GM18868 (cell line): Measurements from ENCODE around the gene NUP107.
"Not testable (repeated sequence)": the region's sequence is repeated elsewhere in the genome, so short reads cannot be mapped to it uniquely, and the experiment has no call there.

ENCODE experiments used
- ATAC-seq: cut with Tn5 transposase; IDR thresholded peaks from one replicate; pipeline ENCODE4 v1.9.1; 2021; ENCODE audit warnings: mild to moderate bottlenecking, moderate library complexity; ENCODE audit not compliant: unreplicated experiment

NUP107 gene

DNA sequence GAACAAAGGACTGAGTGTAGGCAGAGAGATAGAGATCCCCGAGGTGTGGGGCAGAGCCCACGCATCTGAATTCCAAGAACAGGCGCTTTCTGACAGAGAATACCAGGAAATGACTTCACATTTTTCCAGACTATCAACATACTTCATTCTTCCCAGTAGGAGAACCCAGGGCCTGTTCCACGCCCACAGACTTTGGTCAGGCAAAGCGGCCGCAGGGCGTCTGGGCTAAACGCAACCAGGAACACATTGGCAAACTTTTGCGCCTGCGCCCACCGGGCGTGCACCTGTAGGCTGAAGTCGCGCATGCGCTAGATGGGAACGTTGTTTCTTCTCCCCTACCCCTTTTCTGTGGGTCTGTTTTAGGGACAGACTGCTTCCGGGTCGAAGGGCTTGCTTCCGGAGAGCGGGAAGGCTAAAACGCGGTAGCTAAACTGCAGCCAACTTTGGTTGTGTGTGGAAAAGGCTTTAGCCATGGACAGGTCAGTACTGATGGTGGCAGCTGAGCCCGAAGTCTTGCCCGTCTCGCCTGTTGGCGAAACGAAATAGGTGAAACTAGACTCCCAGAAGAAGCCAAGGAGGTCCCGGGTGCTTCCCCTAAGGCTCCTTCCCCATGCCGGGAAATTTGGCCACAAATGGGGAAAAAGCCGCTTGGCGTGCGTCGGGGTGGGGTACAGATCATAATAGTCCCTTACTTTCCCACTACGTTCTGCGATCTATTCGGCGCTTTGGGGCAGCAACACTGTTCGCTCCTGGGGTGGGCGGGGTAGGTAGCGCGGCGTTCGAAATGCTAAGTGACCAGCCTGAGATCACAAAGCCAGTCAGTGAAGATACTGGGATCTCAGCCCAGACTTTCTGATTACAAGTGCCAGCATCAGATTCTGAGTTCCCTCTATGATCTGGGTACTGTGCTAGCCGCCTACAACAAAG lies at the start of gene NUP107:
TSS of gene NUP107 (plus strand) at position 384 of the 927 bp plus-strand sequence. CDS start at position 472, 88 bp downstream.
- peak; percentile 97 for ATAC-seq

DNA sequence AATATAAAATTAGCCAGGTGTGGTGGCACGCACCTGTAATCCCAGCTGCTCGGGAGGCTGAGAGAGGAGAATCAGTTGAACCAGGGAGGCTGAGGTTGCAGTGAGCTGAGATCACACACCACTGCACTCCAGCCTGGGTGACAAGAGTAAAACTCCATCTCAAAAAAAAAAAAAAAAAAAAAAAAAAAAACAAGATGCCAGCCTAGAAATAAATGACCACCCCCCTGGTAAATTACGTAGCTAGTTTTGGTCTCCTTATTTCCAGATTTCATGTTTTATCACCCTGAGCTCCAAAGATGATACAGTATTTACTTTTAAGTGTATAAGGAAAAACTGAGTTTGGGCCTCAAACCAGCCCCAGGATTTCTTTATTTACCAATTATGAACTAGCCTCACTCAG lies 49.3 kb upstream of the NUP107 start:
- ATAC-seq, result not testable (repeated sequence)

DNA sequence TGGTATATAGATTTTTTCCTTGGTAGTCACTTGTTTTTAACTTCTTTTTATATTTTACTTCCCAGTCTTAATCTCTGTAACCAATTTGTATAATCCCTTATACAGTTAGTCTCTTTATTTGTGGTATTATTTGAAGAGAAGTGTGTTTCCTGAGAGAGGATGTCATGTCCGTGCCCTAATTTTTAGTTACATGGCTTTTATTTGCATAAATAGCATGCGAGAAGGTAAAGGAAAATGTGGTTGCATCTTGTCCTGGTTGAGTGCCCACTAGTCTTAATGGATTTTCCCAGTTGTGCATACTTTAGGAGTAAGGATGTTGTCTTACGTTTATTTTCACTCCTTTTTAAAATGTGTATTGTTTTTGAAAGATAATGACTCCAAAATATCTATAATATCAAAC lies 48.6 kb upstream of the NUP107 start:
- ATAC-seq, result no peak

DNA sequence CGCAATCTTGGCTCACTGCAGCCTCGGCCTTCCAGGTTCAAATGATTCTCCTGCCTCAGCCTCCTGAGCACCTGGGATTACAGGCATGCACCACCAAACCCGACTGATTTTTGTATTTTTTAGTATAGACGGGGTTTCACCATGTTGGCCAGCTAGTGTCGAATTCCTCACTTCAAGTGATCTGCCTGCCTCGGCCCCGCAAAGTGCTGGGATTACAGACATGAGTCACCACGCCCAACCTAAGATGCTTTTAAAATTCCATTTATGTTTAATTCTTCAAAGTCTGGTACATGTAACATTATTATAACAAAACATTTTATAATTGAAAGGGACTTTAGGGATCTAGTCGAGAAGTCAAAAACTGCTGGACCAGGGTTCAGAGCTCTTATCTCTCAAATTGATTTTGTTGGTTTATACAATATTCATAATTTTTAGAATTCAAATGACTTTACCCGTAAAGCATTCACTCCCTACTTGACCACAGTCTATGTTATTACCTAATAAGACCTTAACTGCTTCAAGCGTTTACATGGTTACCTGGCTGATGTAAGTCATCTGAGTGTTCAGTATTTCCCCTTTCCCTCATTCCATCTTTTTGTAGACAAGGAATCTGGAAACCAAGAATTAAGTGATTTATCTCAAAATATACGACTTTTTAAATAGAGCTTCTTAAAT lies 47.9 kb upstream of the NUP107 start:
- ATAC-seq, result no peak

DNA sequence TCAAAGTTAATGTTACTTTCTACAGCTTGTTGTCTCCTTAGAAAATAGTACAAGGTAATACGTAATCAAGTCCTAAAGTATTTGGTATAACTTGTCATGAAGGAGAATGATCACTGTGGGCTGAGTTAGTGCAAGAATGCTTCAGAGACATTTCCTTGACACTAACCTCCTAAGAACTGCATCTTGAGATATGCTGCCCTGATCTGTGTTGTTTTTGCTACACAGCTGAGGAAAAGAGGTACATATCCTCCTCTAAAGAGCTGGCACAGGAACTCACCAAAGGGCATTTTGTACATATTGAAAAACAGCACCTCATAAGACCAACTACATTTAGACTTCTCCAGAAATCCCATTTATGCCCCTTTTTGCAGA lies 47.4 kb upstream of the NUP107 start:
- no peak for ATAC-seq

DNA sequence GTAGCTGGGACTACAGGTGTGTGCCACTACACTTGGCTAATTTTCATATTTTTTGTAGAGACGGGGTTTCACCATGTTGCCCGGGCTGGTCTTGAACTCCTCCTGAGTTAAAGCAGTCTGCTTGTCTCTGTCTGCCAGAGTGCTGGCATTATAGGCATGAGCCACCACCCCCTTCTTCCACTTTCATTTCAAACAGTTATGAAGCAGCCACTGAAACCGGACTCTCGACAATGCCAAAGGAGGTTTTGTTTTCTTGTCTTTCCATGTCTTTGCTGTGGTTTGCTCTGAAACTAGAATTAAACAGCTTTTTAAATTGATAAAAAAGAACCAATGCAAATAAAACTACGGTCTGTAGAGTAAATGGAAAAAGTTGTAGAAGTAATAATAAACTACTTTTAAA lies 45.6 kb upstream of the NUP107 start:
- peak; percentile 84 for ATAC-seq

DNA sequence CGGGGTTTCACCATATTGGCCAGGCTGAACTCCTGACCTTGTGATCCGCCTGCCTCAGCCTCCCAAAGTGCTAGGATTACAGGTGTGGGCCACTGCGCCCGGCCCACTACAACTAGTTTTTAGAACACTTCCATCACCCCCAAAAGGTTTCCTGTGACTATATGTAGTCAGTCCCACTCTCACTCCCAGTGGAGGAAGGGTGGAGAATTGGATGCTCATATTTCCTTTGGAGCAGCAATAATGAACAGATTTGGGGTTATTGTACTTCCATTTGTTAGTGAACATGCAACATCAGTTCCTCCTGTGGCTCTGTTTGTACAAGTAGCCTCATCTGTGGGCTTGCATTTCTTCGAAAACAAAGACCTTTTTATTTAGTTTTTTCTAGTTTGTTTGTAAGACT lies 40.3 kb upstream of the NUP107 start:
- no peak for ATAC-seq

DNA sequence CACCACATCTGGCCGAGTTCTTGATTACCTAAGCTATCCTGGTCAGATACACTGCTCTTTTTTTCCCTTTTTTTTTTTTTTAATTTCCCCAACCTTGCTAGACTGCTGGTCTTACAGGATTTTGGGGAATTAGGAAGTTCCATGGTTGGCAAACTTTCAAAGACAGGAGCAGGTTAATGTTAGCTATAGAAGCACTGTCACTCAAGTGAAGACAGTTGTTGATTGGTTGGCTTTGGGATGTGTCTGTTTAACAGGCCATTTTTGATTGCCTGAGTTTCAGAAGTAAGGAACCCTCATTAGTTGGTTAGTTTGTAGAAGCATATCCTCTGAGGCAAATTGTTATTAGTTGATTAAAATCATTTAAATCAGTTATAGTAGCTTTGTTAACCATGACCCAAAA lies 39.3 kb upstream of the NUP107 start:
- ATAC-seq, result no peak

DNA sequence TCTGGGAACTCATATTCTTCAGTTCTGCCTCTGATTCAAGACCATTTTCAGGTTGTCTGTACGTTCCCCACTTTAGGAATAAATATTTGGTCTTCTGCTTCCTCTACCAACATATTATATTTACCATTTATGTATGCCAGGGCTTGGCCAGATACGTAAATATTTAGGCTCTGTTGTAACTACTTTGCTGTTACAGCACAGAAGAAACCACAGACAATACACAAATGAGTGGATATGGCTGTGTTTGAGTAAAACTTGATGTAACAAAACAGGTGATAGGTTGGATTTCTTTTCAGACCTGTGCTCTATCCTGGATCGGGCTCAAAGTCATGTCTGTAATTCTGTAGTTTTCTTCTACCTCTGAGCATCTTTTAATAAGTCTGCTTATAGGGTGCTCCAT lies 38.6 kb upstream of the NUP107 start:
- no peak for ATAC-seq

DNA sequence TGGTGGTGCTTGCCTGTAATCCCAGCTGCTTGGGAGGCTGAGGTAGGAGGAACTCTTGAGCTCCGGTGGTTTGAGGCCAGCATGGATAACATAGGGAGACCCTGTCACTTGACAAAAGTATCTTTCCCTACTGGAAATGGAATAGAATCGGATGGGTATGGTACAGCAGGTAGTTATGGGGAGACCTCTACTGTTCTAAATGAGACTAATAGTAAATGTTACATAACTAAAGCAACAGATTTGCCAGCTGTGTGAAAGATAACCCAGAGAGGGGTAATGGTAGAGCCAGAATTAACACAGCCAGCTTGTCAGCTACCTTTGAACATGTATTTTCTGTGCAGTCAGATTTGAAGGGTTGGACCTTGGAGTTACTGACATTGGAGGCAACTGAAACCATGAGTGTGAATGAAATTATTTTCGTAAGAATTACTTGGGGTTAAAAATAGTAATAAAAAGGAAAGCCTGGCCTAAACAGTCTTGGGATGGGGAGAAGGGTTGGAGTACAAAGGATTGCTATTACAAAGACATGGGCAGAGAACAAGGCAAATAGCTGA lies 21.7 kb upstream of the NUP107 start:
- ATAC-seq, result no peak

DNA sequence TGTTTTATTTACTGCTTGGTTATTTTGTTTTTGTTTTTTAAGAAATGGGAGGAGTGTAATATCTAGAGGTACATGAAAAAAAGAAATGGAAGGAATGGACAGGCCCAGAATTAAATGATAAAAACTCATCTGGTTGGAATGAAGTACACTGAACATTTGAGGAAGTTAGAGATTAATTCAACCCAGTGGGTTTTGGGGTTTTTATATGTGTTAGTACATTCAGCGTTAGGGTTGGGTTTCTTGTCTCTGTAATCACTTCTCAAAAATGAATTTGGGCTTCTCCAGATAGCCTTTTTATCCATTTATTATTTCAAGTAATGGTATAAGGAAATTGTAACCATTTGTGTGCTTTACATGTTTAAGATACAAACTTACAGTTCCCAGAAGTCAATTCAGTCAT lies 19.5 kb upstream of the NUP107 start:
- ATAC-seq, result no peak

DNA sequence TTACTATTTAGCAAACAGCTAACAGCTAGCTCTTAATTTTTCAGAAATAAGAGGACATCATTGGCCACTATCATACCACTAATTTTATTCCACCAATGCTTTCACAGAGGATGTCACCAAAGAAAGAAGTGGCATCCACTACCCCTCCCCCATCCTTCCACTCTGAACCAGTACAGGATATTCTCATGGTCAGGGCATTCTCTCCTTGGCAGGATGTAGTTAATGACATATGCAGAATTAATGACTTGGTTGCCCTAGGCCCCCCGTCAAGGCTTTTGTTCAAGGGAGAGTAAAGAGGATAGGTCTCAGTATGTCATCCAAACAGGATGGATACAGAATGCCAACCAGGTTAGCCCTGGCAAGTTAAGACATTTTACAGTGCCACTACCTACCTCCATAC lies 18.9 kb upstream of the NUP107 start:
- no peak for ATAC-seq

DNA sequence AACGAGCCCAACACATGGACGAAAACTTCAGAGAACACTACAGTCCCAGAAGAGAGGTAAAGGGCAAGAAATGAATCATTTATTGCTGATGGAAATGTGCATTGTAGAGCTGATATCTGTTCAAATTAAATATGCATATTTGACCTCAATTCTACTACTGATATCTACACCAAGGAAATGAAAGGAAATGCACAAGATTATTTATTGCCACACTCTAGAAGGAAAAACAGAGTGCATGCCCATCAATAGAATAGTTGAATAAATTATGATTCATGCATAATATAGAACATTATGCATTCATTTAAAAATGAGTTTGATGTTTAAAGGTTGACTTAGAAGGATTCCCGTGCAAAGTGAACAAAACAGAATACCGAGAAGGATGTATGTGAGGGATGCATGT lies 15.6 kb upstream of the NUP107 start:
- no peak for ATAC-seq

DNA sequence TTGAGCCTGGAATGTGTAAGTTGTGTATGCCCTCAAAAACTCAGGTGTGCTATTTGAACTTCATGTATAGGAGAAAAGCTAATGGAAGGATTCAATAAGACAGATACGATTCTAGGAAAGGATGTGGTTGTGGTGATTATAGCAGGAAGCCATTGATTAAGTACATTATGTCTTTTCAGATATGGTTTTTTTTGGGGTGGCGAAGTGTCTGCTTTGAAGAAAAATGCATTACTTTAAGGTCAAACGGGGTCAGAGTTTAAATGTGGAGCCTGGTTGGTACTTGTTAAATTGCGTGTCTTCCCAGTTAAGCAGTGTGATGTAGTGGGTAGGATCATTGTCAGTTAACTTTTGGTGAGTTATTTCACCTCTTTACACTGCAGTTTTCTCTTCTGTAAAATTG lies 13.0 kb upstream of the NUP107 start:
- ATAC-seq, result no peak

DNA sequence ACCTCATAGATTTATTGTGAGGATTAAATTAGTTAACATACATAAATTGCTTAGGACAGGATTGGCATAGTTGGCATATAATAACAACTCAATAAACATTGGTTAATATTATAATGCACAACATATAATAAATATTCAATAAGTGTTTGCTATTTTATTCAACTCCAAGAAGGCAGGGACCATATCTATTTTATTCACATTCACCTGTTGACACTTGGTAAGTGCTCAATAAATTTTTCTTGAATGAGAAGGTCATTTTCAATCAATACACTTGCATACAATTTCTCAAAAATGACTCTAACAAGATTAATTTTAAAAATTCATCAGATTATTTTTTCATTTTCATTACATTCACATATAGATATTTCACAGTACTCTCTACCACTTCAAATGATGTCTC lies 12.4 kb upstream of the NUP107 start:
- ATAC-seq, result no peak

DNA sequence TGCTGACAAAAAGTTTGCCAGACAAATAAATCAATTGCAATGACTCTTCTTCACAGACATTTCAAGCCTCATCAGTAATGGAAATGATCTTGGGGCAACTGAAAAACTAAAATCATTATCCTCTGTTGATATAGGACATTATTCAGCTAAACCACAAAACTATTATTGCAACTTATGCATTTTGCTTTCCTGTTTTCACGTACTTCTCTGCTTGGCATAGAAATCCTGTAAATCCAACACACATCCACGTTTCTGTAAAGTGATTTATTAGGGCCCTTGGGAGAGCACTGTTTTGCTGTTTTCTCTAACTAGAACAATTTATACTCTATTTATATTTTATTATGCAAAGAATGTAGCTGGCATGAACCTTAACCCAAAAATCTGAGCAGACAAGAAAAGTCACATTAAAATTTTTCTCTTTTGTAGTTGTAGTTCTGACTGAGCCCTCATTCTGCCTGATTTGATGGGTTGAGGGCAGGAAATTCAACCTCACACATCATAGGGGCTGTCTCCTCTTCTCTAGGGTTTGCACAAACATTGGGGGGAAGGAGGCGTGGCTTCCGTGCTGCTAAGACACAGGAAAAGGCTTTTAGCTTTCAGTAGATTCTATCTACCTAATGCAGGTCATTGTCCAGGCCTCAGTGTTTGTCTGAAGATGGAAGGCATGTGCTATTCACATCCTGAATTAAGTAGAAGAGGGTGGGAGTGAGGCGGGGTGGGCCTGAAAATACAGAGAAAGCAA lies 11.5 kb upstream of the NUP107 start:
- no peak for ATAC-seq

DNA sequence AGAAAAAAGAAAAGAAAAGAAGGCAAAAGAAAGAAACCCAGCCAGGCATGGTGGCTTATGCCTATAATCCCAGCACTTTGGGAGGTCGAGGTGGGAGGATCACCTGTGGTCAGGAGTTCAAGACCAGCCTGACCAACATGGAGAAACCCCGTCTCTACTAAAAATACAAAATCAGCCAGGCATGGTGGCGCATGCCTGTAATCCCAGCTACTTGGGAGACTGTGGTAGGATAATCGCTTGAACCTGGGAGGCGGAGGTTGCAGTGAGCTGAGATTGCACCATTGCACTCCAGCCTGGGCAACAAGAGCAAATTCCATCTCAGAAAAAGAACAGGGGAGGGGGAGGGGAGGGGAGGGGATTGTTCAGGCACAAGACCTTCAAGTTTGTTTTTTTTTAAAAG lies 9.9 kb upstream of the NUP107 start:
- not testable (repeated sequence) for ATAC-seq

DNA sequence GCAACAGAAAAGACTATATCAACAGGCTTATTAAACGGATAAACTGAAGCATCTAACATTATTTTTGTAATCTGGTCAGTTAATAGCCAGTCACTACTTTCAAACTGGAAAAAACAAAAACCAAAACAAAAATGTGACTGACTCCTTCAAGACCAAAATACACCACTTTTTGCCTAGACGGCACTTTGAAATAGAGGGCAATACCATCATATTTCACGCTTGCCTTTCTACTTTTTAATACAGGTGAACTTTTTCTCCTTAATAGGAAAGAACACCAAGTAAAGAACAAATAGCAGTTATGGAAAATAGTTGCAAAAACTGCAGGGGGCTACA lies 550 bp upstream of the NUP107 start:
- no peak for ATAC-seq

DNA sequence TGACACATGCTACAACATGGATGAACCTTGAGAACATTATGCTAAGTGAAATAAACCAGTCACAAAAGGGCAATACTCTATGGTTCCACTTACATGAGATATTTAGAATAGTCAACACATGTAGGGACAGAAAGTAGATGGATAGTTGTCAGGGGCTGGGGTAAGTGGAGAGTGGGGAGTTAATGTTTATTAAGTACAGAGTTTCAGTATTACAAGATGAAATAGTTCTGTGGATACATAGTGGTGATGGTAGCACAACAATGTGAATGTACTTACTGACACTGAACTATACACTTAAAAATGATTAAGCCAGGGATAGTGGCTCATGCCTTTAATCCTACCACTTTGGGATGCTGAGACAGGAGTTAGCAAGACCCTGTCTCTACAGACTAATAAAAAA lies 8.7 kb downstream of the NUP107 start:
- ATAC-seq, result no peak

DNA sequence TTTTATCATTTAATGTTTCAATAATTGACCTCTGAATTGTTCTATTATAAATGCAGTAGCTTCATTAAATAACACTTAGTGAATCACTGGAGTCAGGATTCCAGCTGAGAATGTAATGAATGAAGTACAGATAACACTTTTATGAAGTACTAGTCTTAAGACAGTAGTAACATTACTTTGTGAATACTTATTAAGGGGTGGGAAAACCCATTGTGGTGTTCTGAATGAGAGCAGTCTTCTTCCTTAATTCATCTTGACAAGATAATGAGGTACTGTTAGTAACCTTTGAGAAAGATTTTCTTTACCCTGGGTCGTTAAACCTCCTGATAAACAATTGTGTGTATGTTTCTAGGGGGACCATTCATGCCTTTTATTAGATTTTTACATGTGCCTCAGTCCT lies 12.7 kb downstream of the NUP107 start:
- no peak for ATAC-seq

DNA sequence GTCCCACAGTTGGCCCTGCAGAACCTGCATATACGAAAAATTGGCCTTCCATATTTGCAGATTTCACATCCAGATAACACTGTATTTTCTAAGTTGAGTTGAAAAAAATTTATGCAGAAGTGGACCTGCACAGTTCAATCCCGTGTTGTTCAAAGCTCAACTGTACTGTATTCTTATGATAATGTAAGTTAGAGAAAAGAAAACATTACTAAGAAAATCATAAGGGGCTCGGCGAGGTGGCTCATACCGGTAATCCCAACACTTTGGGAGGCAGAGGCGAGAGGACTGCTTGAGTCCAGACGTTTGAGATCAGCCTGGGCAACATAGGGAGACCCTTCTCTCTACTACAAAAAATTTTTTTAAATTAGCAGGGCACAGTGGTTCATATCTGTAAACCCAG lies 41.0 kb downstream of the NUP107 start:
- ATAC-seq, result no peak

DNA sequence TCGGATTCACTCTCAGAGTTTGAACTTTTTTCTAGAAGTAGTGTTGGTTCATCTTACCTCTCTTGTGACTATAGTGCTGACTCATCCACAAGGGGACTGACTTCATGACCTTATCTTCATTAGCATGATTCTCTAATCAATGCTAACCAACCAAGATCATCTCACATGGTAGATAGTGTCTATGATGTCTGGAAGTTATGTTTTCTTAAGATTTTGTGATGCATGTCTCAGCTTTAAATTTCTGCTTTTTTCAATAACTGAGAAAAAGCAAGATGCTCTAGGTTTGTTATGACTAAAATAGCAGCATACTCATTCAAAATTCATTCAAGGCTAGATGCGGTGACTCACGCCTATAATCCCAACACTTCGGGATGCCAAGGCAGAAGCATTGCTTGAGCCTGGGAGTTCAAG lies 46.9 kb downstream of the NUP107 start:
- no peak for ATAC-seq
